Transverse colon (tissue), 4 donors: ENCODE measurements around the gene RFTN1.

Experiments used
- CTCF ChIP-seq, 5 experiments: fragments of 200-600 bp in 3 of 5; fragments of 450-650 bp in 2 of 5; sonication (generic) in 3 of 5; IDR thresholded peaks; 1 replicate in 2 of 5; 2 replicates in 3 of 5; pipeline ENCODE4 v1.5.1; 2016 to 2017; ENCODE audit warnings: antibody characterized with exemption in 5 of 5, inconsistent platforms in 3 of 5, mild to moderate bottlenecking in 2 of 5, moderate library complexity in 1 of 5
- EP300 ChIP-seq: sonication (generic); formaldehyde crosslinking; IDR thresholded peaks from one replicate; pipeline ENCODE4 v1.6.1; 2017; ENCODE audit warnings: antibody characterized with exemption, low read depth
- POLR2A ChIP-seq: fragments of 450-650 bp; IDR thresholded peaks from one replicate; pipeline ENCODE4 v1.6.1; 2016; ENCODE audit warnings: antibody characterized with exemption, mild to moderate bottlenecking, moderate library complexity
- POLR2AphosphoS5 ChIP-seq, 3 donors: sonication (generic); formaldehyde crosslinking; IDR thresholded peaks; one replicate each; pipeline ENCODE4 v1.6.1; 2016; ENCODE audit warnings: antibody characterized with exemption in 3 of 3

GRCh38 chr3:16402451-16402850 is 111.0 kb downstream of the RFTN1 start:
- TF ChIP-seq CTCF (IDR thresholded peaks at IDR 0.05) (no peak), POLR2A (no peak), EP300 (no peak), POLR2AphosphoS5 (IDR thresholded peaks at IDR 0.05) (no peak)
